Astrocyte (in vitro differentiated cells and primary cell): ENCODE measurements around the gene CCDC3. TPM values are rescaled to one million over a fixed set of nuclear protein-coding genes. Genes with fewer than 3 reads are reported as not detected.

Experiments used
- DNase-seq: peaks from one replicate; pipeline ENCODE4 v3.0.0-alpha.2; 2010; ENCODE audit warnings: low read depth
- FAIRE-seq: peaks from 2 replicates; lab custom pipeline; 2011; peaks lifted over from hg19 to GRCh38; lab: Jason Lieb, UNC
- H2AFZ ChIP-seq: 2 replicates; pipeline ENCODE4 v1.6.0; 2012; ENCODE audit warnings: low read depth, low read length, inconsistent platforms
- H3K27ac ChIP-seq: 2 replicates; pipeline ENCODE4 v1.5.1; 2011; ENCODE audit warnings: low read depth, low read length, inconsistent platforms
- H3K27me3 ChIP-seq: 2 replicates; pipeline ENCODE4 v1.6.0; 2011; ENCODE audit warnings: low read length, inconsistent platforms; ENCODE audit not compliant: insufficient read depth
- H3K36me3 ChIP-seq: 2 replicates; pipeline ENCODE4 v1.5.1; 2011; ENCODE audit warnings: low read length, inconsistent platforms; ENCODE audit not compliant: insufficient read depth
- H3K4me1 ChIP-seq: 2 replicates; pipeline ENCODE4 v1.5.1; 2011; ENCODE audit warnings: low read length, inconsistent platforms; ENCODE audit not compliant: insufficient read depth
- H3K4me2 ChIP-seq: 2 replicates; pipeline ENCODE4 v1.6.0; 2012; ENCODE audit warnings: low read length, inconsistent platforms
- H3K4me3 ChIP-seq: 2 replicates; pipeline ENCODE4 v1.5.1; 2011; ENCODE audit warnings: low read depth, mild to moderate bottlenecking, low read length, inconsistent platforms; ENCODE audit not compliant: insufficient read depth
- H3K79me2 ChIP-seq: 2 replicates; pipeline ENCODE4 v1.6.0; 2012; ENCODE audit warnings: mild to moderate bottlenecking, low read length, inconsistent platforms; ENCODE audit not compliant: insufficient read depth
- H3K9ac ChIP-seq: 2 replicates; pipeline ENCODE4 v1.6.0; 2012; ENCODE audit warnings: mild to moderate bottlenecking, low read length, inconsistent platforms
- H3K9me3 ChIP-seq: 2 replicates; pipeline ENCODE4 v1.5.1; 2012; ENCODE audit warnings: low read depth, mild to moderate bottlenecking, low read length, inconsistent platforms; ENCODE audit not compliant: insufficient read depth
- H4K20me1 ChIP-seq: 2 replicates; pipeline ENCODE4 v1.6.0; 2012; ENCODE audit warnings: low read length, inconsistent platforms; ENCODE audit not compliant: insufficient read depth
- H3K27ac Mint-ChIP-seq: one replicate; pipeline ENCODE4 v1.8.0; 2021; ENCODE audit warnings: mild to moderate bottlenecking, mixed read lengths; ENCODE audit not compliant: unreplicated experiment
- H3K27me3 Mint-ChIP-seq: one replicate; pipeline ENCODE4 v1.8.0; 2021; ENCODE audit warnings: low read depth, mixed read lengths; ENCODE audit not compliant: unreplicated experiment
- H3K36me3 Mint-ChIP-seq: one replicate; pipeline ENCODE4 v1.8.0; 2021; ENCODE audit warnings: low read depth, mixed read lengths; ENCODE audit not compliant: unreplicated experiment
- H3K4me1 Mint-ChIP-seq: one replicate; pipeline ENCODE4 v1.8.0; 2021; ENCODE audit warnings: low read depth, mixed read lengths; ENCODE audit not compliant: unreplicated experiment
- H3K4me3 Mint-ChIP-seq: one replicate; pipeline ENCODE4 v1.8.0; 2021; ENCODE audit warnings: mild to moderate bottlenecking, moderate library complexity, mixed read lengths; ENCODE audit not compliant: unreplicated experiment
- H3K9me3 Mint-ChIP-seq: one replicate; pipeline ENCODE4 v1.8.0; 2021; ENCODE audit warnings: mild to moderate bottlenecking, mixed read lengths; ENCODE audit not compliant: unreplicated experiment
- EZH2 ChIP-seq: IDR thresholded peaks from 2 replicates; pipeline ENCODE4 v1.6.1; 2012; ENCODE audit warnings: mild to moderate bottlenecking, low read length, inconsistent platforms; ENCODE audit not compliant: insufficient read depth
- total RNA-seq: library from RNA; stranded (reverse); gene quantifications from 2 replicates; pipeline ENCODE4 v1.2.1, GENCODE V29; 2021
- TF ChIP-seq, protein P1 (sequence below): IDR thresholded peaks from 2 replicates; pipeline ENCODE4 v1.5.1; 2011; ENCODE audit warnings: low read depth, mild to moderate bottlenecking, inconsistent platforms, low read length, moderate library complexity; ENCODE audit not compliant: insufficient read depth

CCDC3 gene
- total RNA-seq, 1 donor from 2014 or later, result 25.8 TPM

DNA sequence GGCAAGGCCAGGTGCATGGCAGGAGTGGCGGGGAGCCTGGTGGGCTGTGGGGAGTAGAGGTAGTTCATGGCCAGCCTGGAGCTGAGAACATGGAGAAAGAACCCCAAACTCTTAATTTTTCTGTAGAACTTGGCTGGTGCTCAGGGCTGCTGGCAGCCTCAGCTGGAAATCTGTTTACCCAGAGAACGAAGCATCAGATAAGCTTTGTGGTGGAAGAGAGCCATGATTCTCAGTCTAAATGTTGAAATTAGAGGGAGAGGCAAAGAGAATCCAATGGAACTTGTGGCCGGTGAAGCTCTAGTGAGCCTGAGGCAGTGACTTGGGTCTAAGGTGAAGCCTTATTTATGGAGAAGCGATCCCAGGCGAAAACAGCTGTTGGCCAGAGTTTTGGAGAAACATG is 126.4 kb downstream of the CCDC3 start:
- Histone ChIP-seq H3K4me1 (no peaks in the 10 kb centered on the region), H3K79me2 (no peaks in the 10 kb centered on the region), H3K9me3 (peaks cover 2% of the 10 kb centered on the region), H4K20me1 (no peaks in the 10 kb centered on the region), H3K9ac (no peak overlapping the region), H3K4me2 (no peak overlapping the region), H3K27ac (no peak overlapping the region), H3K36me3 (no peaks in the 10 kb centered on the region), H2AFZ (no peak overlapping the region), H3K27me3 (peaks cover 9% of the 10 kb centered on the region), H3K4me3 (no peak overlapping the region)
- TF ChIP-seq EZH2, result no peak
- TF ChIP-seq, protein P1, sequence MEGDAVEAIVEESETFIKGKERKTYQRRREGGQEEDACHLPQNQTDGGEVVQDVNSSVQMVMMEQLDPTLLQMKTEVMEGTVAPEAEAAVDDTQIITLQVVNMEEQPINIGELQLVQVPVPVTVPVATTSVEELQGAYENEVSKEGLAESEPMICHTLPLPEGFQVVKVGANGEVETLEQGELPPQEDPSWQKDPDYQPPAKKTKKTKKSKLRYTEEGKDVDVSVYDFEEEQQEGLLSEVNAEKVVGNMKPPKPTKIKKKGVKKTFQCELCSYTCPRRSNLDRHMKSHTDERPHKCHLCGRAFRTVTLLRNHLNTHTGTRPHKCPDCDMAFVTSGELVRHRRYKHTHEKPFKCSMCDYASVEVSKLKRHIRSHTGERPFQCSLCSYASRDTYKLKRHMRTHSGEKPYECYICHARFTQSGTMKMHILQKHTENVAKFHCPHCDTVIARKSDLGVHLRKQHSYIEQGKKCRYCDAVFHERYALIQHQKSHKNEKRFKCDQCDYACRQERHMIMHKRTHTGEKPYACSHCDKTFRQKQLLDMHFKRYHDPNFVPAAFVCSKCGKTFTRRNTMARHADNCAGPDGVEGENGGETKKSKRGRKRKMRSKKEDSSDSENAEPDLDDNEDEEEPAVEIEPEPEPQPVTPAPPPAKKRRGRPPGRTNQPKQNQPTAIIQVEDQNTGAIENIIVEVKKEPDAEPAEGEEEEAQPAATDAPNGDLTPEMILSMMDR, result no peak
- H3K4me3 Mint-ChIP-seq, result no peak overlapping the region
- FAIRE-seq (no peak), DNase-seq (peak; percentile 44)
- H3K4me1 Mint-ChIP-seq, result peaks cover 2% of the 10 kb centered on the region
- no peak overlapping the region for H3K27ac Mint-ChIP-seq
- H3K9me3 Mint-ChIP-seq, result peaks cover 5% of the 10 kb centered on the region
- H3K36me3 Mint-ChIP-seq, result no peaks in the 10 kb centered on the region
- H3K27me3 Mint-ChIP-seq, result peaks cover 32% of the 10 kb centered on the region

DNA sequence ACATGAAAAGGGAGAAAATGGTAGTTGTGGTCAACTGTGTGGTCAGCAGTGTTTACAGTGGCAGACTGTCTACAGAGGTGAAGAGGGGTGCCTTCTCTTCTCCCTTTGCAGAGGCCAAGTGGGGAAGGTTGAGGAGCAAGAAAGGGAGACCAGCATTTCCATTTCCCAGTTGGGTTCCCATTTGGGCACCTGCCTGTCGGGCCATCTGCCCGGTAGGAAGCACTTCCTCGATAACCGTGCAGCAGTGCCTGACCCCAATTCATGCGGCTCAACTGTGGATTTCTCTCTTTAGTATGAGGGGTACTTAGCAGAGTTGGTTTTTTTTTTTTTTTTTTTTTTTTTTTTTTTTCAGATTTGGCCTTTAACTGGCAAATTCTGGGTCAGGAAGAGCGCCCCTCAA is 127.0 kb downstream of the CCDC3 start:
- Histone ChIP-seq H3K36me3 (no peaks in the 10 kb centered on the region), H3K27ac (no peak overlapping the region), H3K27me3 (peaks cover 9% of the 10 kb centered on the region), H4K20me1 (no peaks in the 10 kb centered on the region), H3K4me3 (no peak overlapping the region), H3K4me2 (no peak overlapping the region), H3K9me3 (peaks cover 2% of the 10 kb centered on the region), H3K79me2 (no peaks in the 10 kb centered on the region), H3K4me1 (no peaks in the 10 kb centered on the region), H2AFZ (no peak overlapping the region), H3K9ac (no peak overlapping the region)
- peaks cover 5% of the 10 kb centered on the region for H3K9me3 Mint-ChIP-seq
- DNase-seq (no peak), FAIRE-seq (no peak)
- H3K27ac Mint-ChIP-seq, result no peak overlapping the region
- no peaks in the 10 kb centered on the region for H3K36me3 Mint-ChIP-seq
- H3K4me1 Mint-ChIP-seq, result peaks cover 2% of the 10 kb centered on the region
- H3K4me3 Mint-ChIP-seq, result no peak overlapping the region
- peaks cover 35% of the 10 kb centered on the region for H3K27me3 Mint-ChIP-seq
- TF ChIP-seq, protein P1, result no peak

DNA sequence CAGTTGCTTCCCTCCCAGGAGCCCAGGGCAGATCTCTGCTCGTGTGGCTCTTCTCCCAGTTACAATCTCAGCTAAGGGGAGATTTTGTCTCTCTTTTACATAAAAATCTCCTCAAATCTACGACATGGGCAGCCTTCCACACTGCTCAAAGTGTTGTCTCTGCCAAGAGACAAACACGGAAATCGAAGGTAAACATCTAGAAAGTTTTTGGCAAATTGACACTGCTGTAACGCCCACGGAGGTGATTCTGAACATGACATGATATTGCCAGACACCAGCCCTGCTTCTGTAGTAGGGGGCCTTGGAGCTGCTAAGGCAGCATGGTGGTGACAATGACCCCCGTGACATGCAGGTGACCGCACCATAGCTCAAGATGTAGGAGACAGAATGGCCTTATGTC is 128.3 kb downstream of the CCDC3 start:
- no peak overlapping the region for H3K4me2 ChIP-seq
- peaks cover 2% of the 10 kb centered on the region for H3K27me3 ChIP-seq
- no peak for TF ChIP-seq EZH2
- TF ChIP-seq, protein P1, result no peak
- peaks cover 5% of the 10 kb centered on the region for H3K4me1 Mint-ChIP-seq
- H3K4me3 Mint-ChIP-seq, result no peak overlapping the region
- H3K9me3 ChIP-seq, result no peaks in the 10 kb centered on the region
- no peaks in the 10 kb centered on the region for H3K36me3 ChIP-seq
- peak overlapping the region; percentile 58 for H3K27ac Mint-ChIP-seq
- peaks cover 28% of the 10 kb centered on the region for H3K27me3 Mint-ChIP-seq
- H4K20me1 ChIP-seq, result no peaks in the 10 kb centered on the region
- H3K27ac ChIP-seq, result no peak overlapping the region
- no peak overlapping the region for H3K4me3 ChIP-seq
- FAIRE-seq (no peak), DNase-seq (no peak)
- H3K4me1 ChIP-seq, result no peaks in the 10 kb centered on the region
- no peaks in the 10 kb centered on the region for H3K79me2 ChIP-seq
- H3K9ac ChIP-seq, result no peak overlapping the region
- H2AFZ ChIP-seq, result no peak overlapping the region
- H3K9me3 Mint-ChIP-seq, result peaks cover under 1% of the 10 kb centered on the region
- no peaks in the 10 kb centered on the region for H3K36me3 Mint-ChIP-seq
